GM23338 (cell line): ENCODE results near the gene NDRG3. TPM values are rescaled to one million over a fixed set of nuclear protein-coding genes. Genes with fewer than 3 reads are reported as not detected.

Experiments used
- ATAC-seq: fragments of 200-7000 bp; cut with Tn5 transposase; 3 replicates; pipeline ENCODE4 v1.9.1; 2020
- DNase-seq: peaks from one replicate; pipeline ENCODE4 v3.0.0-alpha.2; 2015; ENCODE audit warnings: low spot score
- H2AFZ ChIP-seq: fragments of 200-600 bp; sonication (generic); 2 replicates; pipeline ENCODE4 v1.8.0; 2016; ENCODE audit warnings: antibody characterized with exemption, mild to moderate bottlenecking, moderate library complexity
- H3F3A ChIP-seq: fragments of 200-600 bp; sonication (generic); replicated peaks from 2 replicates; pipeline ENCODE4 v1.8.0; 2017; ENCODE audit warnings: antibody characterized with exemption, mixed run types, low read depth
- H3K27ac ChIP-seq: fragments of 200-600 bp; sonication (generic); 2 replicates; pipeline ENCODE4 v1.6.1; 2016; ENCODE audit warnings: low read depth
- H3K27me3 ChIP-seq: fragments of 200-600 bp; sonication (generic); 2 replicates; pipeline ENCODE4 v1.8.0; 2016; ENCODE audit warnings: mild to moderate bottlenecking, mixed run types, moderate library complexity; ENCODE audit not compliant: insufficient read depth
- H3K36me3 ChIP-seq: fragments of 200-600 bp; sonication (generic); 2 replicates; pipeline ENCODE4 v1.8.0; 2016; ENCODE audit warnings: mild to moderate bottlenecking; ENCODE audit not compliant: insufficient read depth
- H3K4me1 ChIP-seq: fragments of 200-600 bp; sonication (generic); 2 replicates; pipeline ENCODE4 v1.8.0; 2016; ENCODE audit warnings: mild to moderate bottlenecking, moderate library complexity; ENCODE audit not compliant: insufficient read depth
- H3K4me2 ChIP-seq: fragments of 200-600 bp; sonication (generic); 2 replicates; pipeline ENCODE4 v1.7.1; 2017; ENCODE audit warnings: mixed run types
- H3K4me3 ChIP-seq: fragments of 200-600 bp; sonication (generic); 2 replicates; pipeline ENCODE4 v1.6.1; 2016; ENCODE audit warnings: mixed run types
- H3K79me2 ChIP-seq: fragments of 200-600 bp; sonication (generic); replicated peaks from 2 replicates; pipeline ENCODE4 v1.8.0; 2017; ENCODE audit warnings: mild to moderate bottlenecking; ENCODE audit not compliant: insufficient read depth
- H3K9me2 ChIP-seq: fragments of 200-600 bp; sonication (generic); 2 replicates; pipeline ENCODE4 v1.8.0; 2017; ENCODE audit not compliant: insufficient read depth
- H4K20me1 ChIP-seq: fragments of 200-600 bp; sonication (generic); replicated peaks from 2 replicates; pipeline ENCODE4 v1.8.0; 2017; ENCODE audit warnings: mild to moderate bottlenecking; ENCODE audit not compliant: insufficient read depth
- H3K27ac Mint-ChIP-seq: 2 replicates; pipeline ENCODE4 v1.8.0; 2020; ENCODE audit warnings: inconsistent platforms, mild to moderate bottlenecking, moderate library complexity, mixed read lengths
- H3K27me3 Mint-ChIP-seq: 3 replicates; pipeline ENCODE4 v1.8.0; 2022; ENCODE audit warnings: low read depth, mild to moderate bottlenecking, moderate library complexity, mixed read lengths, inconsistent platforms; ENCODE audit not compliant: insufficient read depth, poor library complexity
- H3K36me3 Mint-ChIP-seq: 3 replicates; pipeline ENCODE4 v1.8.0; 2021; ENCODE audit warnings: low read depth, mild to moderate bottlenecking, inconsistent platforms, moderate library complexity, mixed read lengths
- H3K4me1 Mint-ChIP-seq: 3 replicates; pipeline ENCODE4 v1.8.0; 2020; ENCODE audit warnings: mild to moderate bottlenecking, inconsistent platforms, mixed read lengths
- H3K4me3 Mint-ChIP-seq: 3 replicates; pipeline ENCODE4 v1.8.0; 2021; ENCODE audit warnings: moderate library complexity, mild to moderate bottlenecking, inconsistent platforms, mixed read lengths
- H3K9me3 Mint-ChIP-seq: 3 replicates; pipeline ENCODE4 v1.8.0; 2020; ENCODE audit warnings: moderate library complexity, mild to moderate bottlenecking, inconsistent platforms, mixed read lengths
- CREB1 ChIP-seq: fragments of 250-450 bp; sonication (Bioruptor Pico); IDR thresholded peaks from 2 replicates; pipeline ENCODE4 v1.5.0; 2020; ENCODE audit warnings: low read depth, mild to moderate bottlenecking, moderate library complexity
- EZH2 ChIP-seq: fragments of 200-600 bp; sonication (generic); IDR thresholded peaks from one replicate; pipeline ENCODE4 v1.8.0; 2017; ENCODE audit warnings: antibody characterized with exemption, mild to moderate bottlenecking, low read depth; ENCODE audit not compliant: unreplicated experiment
- EZH2phosphoT487 ChIP-seq: fragments of 200-600 bp; sonication (generic); IDR thresholded peaks from one replicate; pipeline ENCODE4 v1.8.1; 2018; ENCODE audit warnings: antibody characterized with exemption; ENCODE audit not compliant: unreplicated experiment
- JUNB ChIP-seq: IDR thresholded peaks from one replicate; pipeline ENCODE4 v1.6.1; 2016; ENCODE audit warnings: antibody characterized with exemption; ENCODE audit not compliant: unreplicated experiment
- NANOG ChIP-seq: IDR thresholded peaks from 2 replicates; pipeline ENCODE4 v1.6.1; 2016; ENCODE audit warnings: antibody characterized with exemption, borderline replicate concordance
- POLR2AphosphoS5 ChIP-seq: IDR thresholded peaks from 2 replicates; pipeline ENCODE4 v1.6.1; 2016; ENCODE audit warnings: antibody characterized with exemption, low read depth
- ZNF114 ChIP-seq: fragments of 250-450 bp; sonication (Bioruptor Pico); IDR thresholded peaks from 2 replicates; pipeline ENCODE4 v1.5.0; 2020; ENCODE audit warnings: mild to moderate bottlenecking, moderate library complexity
- ZNF331 ChIP-seq: fragments of 250-450 bp; sonication (Bioruptor Pico); IDR thresholded peaks from 2 replicates; pipeline ENCODE4 v1.5.0; 2020; ENCODE audit warnings: low read depth, mild to moderate bottlenecking, moderate library complexity
- polyA plus RNA-seq: library from polyadenylated mRNA; unstranded; fragments of >200 nt; fragmentation: Nextera tagmentation; extraction: Ambion mirVana; gene quantifications from 2 replicates; pipeline ENCODE4 v1.2.1, GENCODE V29; 2016
- total RNA-seq: library from RNA; depleted of rRNA; stranded (reverse); fragments of >200 nt; shearing (Covaris generic); gene quantifications from 2 replicates; pipeline ENCODE4 v1.2.3, GENCODE V29; 2014
- TF ChIP-seq, protein P1 (sequence below), 2 experiments: fragments of 200-600 bp in 1 of 2; sonication (generic) in 1 of 2; conservative IDR thresholded peaks; 2 replicates each; pipeline versions ENCODE4 v1.5.1 to v1.6.1; 2016 to 2017; ENCODE audit warnings: antibody characterized with exemption in 2 of 2, low read depth in 2 of 2, mild to moderate bottlenecking in 2 of 2, moderate library complexity in 1 of 2
- TF ChIP-seq, protein P2 (sequence below): fragments of 250-450 bp; sonication (Bioruptor Pico); IDR thresholded peaks from 2 replicates; pipeline ENCODE4 v1.5.0; 2020; ENCODE audit warnings: mild to moderate bottlenecking, moderate library complexity
- TF ChIP-seq, protein P3 (sequence below): IDR thresholded peaks from 2 replicates; pipeline ENCODE4 v1.6.1; 2016; ENCODE audit warnings: antibody characterized with exemption

The NDRG3 gene
- total and polyA plus RNA-seq, 2 experiments from 2014 or later: 18.6 to 24.0 TPM

DNA sequence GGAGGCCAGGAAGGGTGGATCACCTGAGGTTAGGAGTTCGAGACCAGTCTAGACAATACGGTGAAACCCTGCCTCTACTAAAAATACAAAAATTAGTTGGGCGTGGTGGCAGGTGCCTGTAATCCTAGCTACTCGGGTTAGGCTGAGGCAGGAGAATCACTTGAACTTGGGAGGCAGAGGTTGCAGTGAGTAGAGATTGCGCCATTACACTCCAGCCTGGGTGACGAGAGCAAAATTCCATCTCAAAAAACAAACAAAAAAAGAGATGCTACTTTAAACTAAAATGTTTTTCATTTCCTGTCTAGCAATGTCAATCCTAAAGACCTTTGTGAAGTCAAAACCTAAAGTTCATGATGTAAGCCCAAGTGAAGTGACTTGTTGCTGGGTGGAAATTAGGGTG is 14.8 kb upstream of the NDRG3 start:
- H3K36me3 Mint-ChIP-seq: peaks cover 38% of the 10 kb centered on the region
- H3K27ac Mint-ChIP-seq: peak overlapping the region; percentile 80
- TF ChIP-seq ZNF331 (CRISPR knock-in tag): no peak
- TF ChIP-seq, protein P1, sequence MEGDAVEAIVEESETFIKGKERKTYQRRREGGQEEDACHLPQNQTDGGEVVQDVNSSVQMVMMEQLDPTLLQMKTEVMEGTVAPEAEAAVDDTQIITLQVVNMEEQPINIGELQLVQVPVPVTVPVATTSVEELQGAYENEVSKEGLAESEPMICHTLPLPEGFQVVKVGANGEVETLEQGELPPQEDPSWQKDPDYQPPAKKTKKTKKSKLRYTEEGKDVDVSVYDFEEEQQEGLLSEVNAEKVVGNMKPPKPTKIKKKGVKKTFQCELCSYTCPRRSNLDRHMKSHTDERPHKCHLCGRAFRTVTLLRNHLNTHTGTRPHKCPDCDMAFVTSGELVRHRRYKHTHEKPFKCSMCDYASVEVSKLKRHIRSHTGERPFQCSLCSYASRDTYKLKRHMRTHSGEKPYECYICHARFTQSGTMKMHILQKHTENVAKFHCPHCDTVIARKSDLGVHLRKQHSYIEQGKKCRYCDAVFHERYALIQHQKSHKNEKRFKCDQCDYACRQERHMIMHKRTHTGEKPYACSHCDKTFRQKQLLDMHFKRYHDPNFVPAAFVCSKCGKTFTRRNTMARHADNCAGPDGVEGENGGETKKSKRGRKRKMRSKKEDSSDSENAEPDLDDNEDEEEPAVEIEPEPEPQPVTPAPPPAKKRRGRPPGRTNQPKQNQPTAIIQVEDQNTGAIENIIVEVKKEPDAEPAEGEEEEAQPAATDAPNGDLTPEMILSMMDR (conservative IDR thresholded peaks at IDR 0.05; ENCODE audit: low read depth in 2 of 2): no peak
- TF ChIP-seq, protein P2, sequence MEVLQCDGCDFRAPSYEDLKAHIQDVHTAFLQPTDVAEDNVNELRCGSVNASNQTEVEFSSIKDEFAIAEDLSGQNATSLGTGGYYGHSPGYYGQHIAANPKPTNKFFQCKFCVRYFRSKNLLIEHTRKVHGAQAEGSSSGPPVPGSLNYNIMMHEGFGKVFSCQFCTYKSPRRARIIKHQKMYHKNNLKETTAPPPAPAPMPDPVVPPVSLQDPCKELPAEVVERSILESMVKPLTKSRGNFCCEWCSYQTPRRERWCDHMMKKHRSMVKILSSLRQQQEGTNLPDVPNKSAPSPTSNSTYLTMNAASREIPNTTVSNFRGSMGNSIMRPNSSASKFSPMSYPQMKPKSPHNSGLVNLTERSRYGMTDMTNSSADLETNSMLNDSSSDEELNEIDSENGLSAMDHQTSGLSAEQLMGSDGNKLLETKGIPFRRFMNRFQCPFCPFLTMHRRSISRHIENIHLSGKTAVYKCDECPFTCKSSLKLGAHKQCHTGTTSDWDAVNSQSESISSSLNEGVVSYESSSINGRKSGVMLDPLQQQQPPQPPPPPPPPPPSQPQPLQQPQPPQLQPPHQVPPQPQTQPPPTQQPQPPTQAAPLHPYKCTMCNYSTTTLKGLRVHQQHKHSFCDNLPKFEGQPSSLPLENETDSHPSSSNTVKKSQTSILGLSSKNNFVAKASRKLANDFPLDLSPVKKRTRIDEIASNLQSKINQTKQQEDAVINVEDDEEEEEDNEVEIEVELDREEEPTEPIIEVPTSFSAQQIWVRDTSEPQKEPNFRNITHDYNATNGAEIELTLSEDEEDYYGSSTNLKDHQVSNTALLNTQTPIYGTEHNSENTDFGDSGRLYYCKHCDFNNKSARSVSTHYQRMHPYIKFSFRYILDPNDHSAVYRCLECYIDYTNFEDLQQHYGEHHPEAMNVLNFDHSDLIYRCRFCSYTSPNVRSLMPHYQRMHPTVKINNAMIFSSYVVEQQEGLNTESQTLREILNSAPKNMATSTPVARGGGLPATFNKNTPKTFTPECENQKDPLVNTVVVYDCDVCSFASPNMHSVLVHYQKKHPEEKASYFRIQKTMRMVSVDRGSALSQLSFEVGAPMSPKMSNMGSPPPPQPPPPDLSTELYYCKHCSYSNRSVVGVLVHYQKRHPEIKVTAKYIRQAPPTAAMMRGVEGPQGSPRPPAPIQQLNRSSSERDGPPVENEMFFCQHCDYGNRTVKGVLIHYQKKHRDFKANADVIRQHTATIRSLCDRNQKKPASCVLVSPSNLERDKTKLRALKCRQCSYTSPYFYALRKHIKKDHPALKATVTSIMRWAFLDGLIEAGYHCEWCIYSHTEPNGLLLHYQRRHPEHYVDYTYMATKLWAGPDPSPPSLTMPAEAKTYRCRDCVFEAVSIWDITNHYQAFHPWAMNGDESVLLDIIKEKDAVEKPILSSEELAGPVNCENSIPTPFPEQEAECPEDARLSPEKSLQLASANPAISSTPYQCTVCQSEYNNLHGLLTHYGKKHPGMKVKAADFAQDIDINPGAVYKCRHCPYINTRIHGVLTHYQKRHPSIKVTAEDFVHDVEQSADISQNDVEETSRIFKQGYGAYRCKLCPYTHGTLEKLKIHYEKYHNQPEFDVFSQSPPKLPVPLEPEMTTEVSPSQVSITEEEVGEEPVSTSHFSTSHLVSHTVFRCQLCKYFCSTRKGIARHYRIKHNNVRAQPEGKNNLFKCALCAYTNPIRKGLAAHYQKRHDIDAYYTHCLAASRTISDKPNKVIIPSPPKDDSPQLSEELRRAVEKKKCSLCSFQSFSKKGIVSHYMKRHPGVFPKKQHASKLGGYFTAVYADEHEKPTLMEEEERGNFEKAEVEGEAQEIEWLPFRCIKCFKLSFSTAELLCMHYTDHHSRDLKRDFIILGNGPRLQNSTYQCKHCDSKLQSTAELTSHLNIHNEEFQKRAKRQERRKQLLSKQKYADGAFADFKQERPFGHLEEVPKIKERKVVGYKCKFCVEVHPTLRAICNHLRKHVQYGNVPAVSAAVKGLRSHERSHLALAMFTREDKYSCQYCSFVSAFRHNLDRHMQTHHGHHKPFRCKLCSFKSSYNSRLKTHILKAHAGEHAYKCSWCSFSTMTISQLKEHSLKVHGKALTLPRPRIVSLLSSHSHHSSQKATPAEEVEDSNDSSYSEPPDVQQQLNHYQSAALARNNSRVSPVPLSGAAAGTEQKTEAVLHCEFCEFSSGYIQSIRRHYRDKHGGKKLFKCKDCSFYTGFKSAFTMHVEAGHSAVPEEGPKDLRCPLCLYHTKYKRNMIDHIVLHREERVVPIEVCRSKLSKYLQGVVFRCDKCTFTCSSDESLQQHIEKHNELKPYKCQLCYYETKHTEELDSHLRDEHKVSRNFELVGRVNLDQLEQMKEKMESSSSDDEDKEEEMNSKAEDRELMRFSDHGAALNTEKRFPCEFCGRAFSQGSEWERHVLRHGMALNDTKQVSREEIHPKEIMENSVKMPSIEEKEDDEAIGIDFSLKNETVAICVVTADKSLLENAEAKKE: no peak
- TF ChIP-seq ZNF114 (CRISPR knock-in tag): no peak
- TF ChIP-seq NANOG: no peak
- TF ChIP-seq EZH2: no peak
- TF ChIP-seq POLR2AphosphoS5: no peak
- TF ChIP-seq CREB1 (CRISPR knock-in tag): no peak
- TF ChIP-seq EZH2phosphoT487: no peak
- TF ChIP-seq, protein P3, sequence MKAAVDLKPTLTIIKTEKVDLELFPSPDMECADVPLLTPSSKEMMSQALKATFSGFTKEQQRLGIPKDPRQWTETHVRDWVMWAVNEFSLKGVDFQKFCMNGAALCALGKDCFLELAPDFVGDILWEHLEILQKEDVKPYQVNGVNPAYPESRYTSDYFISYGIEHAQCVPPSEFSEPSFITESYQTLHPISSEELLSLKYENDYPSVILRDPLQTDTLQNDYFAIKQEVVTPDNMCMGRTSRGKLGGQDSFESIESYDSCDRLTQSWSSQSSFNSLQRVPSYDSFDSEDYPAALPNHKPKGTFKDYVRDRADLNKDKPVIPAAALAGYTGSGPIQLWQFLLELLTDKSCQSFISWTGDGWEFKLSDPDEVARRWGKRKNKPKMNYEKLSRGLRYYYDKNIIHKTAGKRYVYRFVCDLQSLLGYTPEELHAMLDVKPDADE: no peak
- no peak for TF ChIP-seq JUNB
- Histone ChIP-seq H3K27me3 (no peaks in the 10 kb centered on the region), H3K79me2 (no peaks in the 10 kb centered on the region), H3K36me3 (peaks cover 30% of the 10 kb centered on the region; the same call in 1 of the 2 replicates), H2AFZ (no peak overlapping the region), H3K9me2 (no peaks in the 10 kb centered on the region), H3F3A (no peaks in the 10 kb centered on the region), H3K4me3 (no peak overlapping the region), H4K20me1 (peaks cover 3% of the 10 kb centered on the region; the same call in 1 of the 2 replicates), H3K4me2 (no peak overlapping the region), H3K4me1 (no peaks in the 10 kb centered on the region), H3K27ac (peak overlapping the region; percentile 60; the same call in 1 of the 2 replicates)
- H3K9me3 Mint-ChIP-seq: no peaks in the 10 kb centered on the region
- ATAC-seq: no peak
- peaks cover 1% of the 10 kb centered on the region for H3K27me3 Mint-ChIP-seq
- H3K4me3 Mint-ChIP-seq: no peak overlapping the region
- no peak for DNase-seq
- no peaks in the 10 kb centered on the region for H3K4me1 Mint-ChIP-seq
